Stimulated activated CD4-positive, alpha-beta T cell treated with anti-CD3 and anti-CD28 coated beads, Interleukin-2, amount 100 ng/mL, for 4 hours (primary cell): ENCODE data around the gene DDX43.
A peak's percentile ranks its signal among the peaks of the same experiment; 100 is the strongest.
"Not testable (repeated sequence)": the region's sequence is repeated elsewhere in the genome, so short reads cannot be mapped to it uniquely, and the experiment has no call there.

Source experiments
- DNase-seq: peaks from one replicate; pipeline ENCODE4 v3.0.0-alpha.2; 2020; ENCODE audit warnings: low read depth

Gene DDX43

DNA sequence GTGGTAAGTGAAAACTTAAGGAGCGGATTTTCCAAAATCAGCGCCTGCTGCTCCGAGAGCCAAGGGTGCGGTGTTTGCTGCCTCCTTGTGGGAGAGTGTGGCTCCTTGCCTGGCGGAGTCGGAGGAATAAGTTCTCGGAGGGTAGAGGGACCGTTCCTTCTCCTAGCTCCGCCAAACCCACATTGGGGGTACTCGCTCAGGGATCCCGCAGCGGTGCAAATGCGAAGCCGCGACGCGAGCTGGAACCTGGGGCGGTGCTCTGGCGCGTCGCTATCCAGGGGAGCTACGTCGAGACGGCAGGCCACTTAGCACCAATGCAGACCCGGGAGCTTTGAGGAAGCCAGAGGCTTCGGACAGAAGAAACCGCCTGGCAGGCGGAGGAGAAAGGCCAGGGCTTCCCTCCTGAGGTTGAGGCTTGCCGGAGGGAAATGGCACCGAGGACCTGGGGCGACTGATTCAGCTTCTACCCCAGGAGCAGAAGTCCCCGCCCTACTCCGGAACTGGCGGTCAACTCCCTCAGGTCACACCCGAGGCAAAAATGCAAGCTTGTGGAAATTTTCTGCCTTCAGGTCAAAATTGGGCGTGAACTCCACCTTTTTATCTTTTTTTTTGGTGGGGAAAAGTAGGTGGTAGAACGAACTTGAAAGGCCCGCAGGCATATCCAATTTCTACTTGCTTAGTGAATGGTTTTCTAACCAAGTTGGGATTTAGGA lies 5.7 kb upstream of the DDX43 start:
- peak; percentile 28 for DNase-seq

DNA sequence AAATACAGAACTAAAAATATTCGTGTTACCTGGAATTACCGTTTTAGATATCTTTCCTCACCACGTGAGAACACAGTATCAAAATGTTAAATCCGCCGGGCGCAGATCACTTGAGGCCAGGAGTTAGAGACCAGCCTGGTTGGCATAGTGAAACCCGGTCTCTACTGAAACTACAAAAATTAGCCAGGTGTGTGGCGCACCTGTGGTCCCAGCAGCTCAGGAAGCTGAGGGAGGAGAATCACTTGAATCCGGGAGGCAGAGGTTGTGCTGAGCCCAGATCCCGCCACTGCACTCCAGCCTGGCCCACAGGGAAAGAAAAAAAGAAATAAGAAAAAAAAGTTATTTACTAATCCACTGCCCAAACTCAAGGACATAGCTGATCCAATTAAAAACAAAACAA lies 4.8 kb upstream of the DDX43 start:
- no peak for DNase-seq

DNA sequence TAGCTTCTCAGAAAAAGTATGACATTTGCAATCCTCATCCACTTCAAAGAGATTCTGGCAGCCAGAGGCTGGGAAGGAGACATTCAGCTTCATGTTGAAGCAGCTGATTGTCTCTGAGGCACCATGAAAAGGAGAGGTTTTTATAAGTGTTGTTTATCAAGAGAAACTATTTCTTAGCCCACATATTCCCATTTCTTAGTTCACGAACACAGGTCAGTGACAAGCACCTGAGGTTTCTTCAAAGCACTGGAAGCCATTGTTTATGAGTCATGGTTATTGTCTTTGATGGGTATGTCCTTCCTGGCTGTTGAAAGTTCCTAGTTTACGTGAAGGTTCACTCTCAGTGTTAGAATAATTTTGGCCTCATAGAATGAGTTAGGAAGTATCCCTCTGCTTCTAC lies 3.0 kb upstream of the DDX43 start:
- DNase-seq, result no peak

DNA sequence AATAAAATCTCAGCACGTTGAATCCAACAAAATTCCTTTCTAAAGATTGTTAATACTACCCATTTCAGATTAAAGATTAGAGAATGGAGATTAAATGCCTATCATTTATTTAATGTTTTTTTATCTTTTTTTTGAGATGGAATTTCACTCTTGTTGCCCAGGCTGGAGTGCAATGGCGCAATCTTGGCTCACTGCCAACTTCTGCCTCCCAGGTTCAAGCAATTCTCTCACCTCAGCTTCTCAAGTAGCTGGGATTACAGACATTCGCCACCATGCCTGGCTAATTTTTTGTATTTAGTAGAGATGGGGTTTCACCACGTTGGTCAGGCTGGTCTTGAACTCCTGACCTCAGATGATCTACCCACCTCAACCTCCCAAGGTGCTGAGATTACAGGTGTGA lies 2.4 kb upstream of the DDX43 start:
- DNase-seq, result not testable (repeated sequence)

DNA sequence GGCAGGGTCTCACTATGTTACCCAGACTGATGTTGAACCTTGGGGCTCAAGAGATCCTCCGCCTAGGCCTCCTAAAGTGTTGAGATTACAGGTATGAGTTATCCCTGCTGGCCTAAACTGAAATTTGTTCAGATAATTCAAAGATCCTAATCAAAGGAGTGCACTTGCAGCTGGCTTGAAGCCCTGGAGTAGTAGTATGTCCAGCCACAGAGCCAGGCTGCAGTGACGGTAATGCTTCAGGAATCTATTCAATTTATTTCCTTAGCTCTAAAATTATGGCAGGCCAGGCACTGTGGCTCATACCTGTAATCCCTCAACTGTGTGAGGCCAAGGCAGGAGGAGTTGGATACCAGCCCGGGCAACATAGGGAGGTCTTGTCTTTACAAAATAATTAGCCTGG lies 1.4 kb upstream of the DDX43 start:
- no peak for DNase-seq

DNA sequence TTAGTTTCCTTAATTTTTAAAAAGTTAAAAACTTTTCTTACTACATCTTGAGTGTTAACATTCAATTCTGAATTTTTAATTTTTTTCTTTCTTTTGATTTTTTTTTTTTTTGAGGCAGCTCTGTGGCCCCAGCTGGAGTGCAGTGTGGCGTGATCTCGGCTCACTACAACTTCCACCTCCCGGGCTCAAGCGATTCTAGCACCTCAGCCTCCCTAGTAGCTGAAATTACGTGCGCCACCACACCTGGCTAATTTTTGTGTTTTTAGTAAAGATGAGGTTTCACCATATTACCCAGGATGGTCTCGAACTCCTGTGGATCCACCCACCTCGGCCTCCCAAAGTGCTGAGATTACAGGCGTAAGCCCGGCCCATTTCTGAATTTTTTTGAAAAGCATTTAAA lies 1.2 kb downstream of the DDX43 start:
- DNase-seq, result no peak

DNA sequence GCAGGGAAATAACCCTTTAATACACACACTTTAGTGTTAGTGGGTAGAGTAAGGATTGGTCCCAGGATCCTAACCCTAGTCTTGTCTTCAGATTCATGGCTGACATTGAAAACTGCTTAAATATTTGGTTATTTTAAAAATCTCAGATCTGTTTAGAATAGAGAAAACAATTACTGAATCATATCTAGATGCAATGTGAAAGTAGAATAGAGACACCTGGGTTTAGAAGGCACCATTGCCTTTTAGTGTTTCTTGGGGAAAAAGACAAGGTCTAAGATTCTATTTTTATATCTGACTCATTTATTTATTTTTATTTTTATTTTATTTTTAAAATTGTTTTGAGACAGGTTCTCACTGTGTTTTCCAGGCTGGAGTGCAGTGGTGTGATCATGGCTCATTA lies 6.0 kb downstream of the DDX43 start:
- no peak for DNase-seq

DNA sequence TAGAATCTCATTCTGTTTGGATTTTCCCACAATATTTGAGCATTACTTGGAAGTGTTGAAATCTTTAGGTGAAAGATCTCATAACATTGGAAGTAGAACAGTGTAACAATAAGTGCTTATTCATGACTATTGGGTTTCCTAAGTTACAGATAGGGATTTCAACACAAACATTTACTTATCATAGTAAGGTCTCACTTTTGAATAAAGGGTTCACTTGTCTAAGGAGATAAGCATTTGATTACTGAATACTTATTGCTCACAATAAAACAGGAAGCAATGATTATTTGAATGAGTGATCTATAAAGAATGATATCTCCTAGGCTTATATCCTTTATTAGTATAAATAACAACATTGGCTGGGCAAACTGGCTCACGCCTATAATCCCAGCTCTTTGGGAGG lies 14.8 kb downstream of the DDX43 start:
- DNase-seq, result no peak

DNA sequence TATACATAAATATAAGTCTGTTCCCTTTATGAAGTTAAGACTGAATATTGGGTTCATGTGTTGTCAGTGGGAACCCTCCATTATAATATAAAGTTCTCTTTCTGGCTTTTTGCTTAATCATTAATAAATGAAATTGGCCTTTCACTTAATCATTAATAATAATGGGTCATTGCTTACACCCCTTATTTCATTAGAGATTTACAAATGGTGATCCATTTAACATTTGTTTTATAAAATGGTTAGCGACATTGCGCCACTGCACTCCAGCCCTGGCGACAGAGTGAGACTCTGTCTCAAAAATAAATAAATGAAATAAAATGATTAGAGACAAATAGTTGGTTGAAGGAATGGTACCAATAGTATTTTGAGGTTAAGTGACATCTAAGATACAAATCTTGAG lies 18.5 kb downstream of the DDX43 start:
- DNase-seq, result no peak

DNA sequence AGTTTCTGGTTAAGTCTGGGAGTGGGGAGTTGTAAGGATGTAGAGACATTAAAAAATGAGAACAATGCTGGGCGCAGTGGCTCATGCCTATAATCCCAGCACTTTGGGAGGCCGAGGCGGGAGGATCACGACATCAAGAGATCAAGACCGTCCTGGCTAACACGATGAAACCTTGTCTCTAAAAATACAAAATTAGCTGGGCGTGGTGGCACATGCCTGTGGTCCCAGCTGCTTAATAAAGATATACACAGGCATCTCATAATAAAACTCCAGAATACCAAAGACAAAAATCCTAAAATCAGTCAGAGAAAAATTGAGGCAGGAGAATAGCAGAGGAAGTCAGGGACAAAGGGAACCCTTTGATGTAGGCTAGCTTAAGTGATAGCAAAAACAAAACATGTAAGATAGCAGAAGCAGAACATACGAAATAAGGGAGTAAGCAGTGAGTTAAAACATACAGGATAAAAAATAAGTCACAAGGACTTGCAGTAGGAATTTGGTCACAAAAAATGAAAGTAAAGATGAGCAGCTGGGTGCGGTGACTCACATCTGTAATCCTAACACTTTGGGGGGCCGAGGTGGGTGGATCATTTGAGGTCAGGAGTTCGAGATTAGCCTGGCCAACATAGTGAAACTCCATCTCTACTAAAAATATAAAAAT lies 23.6 kb downstream of the DDX43 start:
- no peak for DNase-seq

DNA sequence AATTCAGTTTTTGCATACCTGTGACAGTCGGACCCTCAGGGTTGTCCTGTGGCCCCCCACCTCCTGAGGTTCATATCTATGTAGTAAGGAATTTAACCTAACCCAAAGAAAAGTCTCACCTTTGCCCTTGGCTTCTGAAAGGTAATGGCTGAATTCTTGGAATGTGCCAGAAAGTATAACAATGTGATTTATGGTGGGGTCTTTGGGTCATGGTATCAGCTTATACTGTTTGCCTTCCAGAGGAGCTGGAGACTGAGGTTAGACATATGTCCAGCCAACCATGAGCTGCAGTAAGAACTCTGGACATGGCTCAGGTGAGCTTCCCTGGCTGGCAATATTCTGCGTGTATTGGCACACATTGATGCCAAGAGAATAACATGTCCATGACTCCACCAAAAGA lies 26.9 kb downstream of the DDX43 start:
- DNase-seq, result no peak

DNA sequence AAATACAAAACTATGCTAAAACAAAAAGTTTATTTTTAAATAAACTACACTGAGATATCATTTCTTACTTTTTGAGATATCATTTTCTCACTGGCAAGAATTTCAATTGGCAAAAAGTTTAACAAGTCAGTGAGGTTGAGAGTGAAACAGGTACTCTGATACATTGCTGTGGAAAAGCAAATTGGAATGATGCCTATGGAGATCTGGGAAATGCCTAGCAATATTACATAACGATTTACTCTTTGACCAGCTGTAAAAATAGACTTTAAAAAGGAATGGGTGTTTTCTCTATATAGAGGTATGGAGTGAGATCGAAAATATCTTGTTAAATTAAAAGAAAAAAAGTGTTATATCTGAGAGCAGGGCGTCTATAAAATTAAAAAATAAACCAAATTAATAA lies 40.6 kb downstream of the DDX43 start:
- no peak for DNase-seq

DNA sequence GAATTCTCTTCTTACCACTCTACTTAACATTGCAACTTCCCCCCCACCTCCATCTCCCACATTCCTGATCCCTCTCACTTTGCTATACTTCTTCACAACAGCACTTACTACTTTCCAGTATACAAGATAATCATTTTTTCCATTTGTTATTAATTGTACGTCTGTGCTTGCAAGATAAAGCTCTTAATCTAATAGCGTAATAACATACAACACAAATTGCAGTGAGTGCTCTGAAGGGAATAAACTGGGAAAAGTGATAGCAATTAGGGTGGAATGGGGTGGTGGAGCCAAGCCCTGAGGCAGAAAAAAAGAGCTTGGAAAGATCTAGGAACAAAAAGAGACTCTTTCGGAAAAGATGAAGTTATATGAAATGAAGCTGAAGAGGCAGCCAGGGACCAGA lies 48.9 kb downstream of the DDX43 start:
- DNase-seq, result no peak

DNA sequence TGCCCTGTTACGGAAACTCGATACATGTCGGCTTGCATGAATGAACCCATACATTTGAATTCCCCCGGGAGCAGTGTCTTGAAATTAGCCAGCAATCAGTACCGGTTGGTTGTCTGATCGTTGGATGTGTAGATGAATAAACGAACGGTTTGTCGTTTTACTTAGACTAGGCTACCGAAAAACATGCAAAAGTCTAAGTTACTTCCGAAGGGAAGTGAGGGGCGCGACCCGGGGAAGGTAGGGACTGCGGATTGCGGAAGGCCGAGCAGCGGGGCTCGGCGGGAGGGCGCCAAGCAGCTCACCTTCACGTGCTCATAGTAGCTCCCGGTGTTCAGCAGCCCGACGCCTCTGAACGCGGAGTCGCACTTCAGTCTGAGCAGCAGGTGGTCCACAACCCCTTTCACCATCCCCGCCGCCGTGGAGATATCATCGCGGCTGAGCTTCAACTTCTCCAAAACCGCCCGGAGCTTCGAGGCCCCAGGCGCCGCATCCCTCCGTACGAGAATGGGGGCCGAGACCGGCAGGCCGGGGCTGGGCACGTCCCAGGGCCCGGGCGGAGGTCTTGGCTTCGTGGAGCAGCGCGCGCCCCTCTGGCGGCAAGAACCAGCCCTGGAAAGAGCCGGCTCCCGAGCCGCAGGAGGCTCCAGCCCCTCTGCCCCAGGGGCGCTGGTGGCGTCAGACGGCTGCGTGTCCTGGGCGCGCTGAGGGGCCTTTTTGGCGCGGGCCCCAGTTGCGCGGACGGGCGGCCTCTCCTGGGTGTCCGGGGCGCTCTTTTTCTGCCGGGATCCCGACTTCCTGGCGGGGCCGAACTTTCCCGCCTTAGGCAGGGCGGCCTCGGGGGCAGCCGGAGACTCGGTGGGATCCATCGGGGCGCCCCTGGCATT lies 56.8 kb downstream of the DDX43 start:
- DNase-seq, result no peak

DNA sequence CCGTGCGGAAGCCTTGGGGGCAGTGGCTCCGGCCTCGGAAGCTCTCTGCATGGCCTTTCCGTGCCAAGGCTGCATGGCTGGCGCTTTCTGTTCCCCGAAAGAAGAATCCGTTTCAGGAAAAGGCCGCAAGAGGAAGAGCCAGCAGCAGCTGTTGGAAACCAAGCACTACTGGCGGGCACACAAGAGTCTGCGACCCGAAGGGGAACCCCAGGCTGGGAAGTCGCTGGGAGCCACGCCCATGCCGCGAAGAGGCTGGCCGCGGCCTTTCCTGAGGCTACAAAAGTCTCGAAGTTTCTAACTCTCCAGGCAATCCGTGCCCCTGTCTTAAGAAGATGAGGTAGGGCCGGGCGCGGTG lies 57.5 kb downstream of the DDX43 start, which contains the start of gene CGAS:
CGAS (minus strand) TSS at position 191 of the 355 bp plus-strand sequence; CDS start at position 75, 116 bp downstream.
- peak; percentile 65 for DNase-seq

DNA sequence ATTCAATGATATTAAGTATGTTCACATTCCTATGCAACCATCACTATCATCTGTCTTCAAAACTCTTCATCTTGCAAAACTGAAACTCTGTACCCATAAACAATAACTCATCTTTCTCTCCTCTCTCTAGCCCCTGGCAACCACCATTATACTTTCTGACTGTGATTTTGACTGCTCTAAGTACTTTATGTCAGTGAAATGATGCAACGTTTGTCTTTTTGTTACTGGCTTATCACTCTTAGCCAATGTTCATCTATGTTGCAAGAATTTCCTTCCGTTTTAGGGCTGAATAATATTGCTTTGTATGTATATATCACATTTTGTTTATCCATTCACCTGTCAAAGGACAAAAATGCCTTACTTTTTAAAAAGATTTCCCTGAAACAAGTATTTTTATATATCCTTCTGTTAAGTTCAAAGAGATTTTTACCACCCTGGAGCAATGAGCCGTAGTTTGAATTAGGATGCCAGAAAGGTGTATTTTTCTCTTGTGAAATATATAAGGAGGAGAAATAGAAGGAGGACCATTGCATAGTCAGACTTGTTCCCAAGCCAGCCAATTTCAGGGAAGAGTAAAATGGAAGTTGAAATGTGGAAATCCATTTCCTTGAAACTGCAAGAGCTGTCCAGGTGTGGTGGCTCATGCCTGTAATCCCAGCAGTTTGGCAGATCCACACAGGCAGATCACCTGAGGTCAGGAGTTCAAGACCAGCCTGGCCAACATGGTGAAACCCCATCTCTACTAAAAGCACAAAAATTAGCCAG lies 61.4 kb downstream of the DDX43 start:
- no peak for DNase-seq

DNA sequence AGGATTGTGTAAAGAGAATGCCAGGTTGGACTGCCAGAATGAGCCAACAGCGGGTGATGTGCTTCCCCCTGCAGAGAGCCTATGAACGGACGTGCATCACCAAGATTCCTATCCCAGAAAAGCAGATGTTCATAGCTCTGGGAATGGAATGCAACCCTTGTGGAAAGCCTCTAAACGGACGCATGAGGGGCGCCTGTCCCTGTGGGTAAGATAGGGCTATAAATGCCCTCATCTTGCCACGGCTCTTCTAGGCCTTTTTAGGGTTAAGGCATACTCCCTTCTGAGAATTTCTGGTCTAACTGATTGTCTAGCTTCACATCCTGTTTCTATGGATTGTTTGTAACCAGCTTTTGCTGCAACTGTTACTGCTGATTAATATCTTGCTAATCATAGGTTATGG lies 64.8 kb downstream of the DDX43 start:
- DNase-seq, result not testable (repeated sequence)

DNA sequence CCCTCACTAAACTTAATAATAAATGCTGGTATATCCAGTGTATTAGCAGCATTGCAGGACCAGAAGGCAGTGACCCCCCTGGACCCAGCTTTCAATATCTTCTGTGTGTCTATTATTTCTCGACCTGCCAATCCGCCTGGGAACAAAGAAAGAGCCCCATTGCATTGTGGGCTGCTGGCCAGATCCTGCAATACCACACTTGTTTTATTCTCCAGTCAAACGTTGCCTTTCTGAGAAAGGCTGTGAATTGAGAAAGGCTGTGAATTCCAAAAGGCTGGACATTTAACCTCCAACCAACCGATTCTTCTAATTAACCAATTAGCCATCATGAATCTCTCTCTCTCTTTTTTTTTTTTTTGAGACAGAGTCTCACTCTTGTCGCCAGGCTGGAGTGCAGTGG lies 65.4 kb downstream of the DDX43 start:
- DNase-seq, result no peak

DNA sequence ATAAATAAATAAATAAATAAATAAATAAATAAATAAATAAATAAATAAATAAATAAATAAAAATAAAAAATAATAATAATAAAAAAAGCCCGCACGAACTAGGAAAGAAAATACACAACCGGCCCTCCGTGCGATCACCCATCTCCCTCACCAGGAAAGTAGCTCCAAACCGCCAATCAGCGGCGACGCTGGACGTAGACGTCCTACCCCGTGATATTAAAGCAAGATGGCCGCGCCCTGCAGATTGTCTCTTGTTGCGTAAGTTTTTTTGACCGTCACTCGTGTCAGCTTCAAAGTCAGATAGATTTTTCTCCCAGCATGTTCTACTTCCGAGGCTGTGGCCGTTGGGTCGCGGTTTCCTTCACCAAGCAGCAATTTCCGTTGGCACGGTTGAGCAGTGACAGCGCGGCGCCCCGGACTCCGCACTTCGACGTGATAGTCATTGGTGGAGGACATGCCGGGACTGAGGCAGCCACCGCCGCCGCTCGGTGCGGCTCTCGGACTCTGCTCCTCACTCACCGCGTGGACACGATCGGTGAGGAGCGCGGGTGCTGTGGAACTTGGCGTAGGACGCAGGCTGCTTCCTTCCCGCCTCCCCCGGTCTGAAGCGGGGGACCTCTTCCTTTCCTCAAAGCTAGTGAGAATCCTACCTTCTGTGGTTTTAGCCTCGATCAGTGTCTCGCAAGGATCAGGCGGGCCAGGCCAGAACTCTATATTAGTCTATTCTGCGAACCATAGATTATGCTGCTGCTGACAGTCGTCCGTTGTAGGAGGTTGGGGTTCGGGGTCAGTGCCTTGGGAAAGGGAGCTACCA lies 67.1 kb downstream of the DDX43 start, which contains the start of gene MTO1:
MTO1 (plus strand) TSS at position 201 of the 814 bp plus-strand sequence; CDS start at position 319, 118 bp downstream.
- peak; percentile 67 for DNase-seq
